HG03520 (cell line): Measurements from ENCODE around the gene CCR6.

Experiments
- ATAC-seq: cut with Tn5 transposase; IDR thresholded peaks from one replicate; pipeline ENCODE4 v1.9.1; 2021; ENCODE audit warnings: mild to moderate bottlenecking, moderate library complexity; ENCODE audit not compliant: unreplicated experiment

The CCR6 gene

GRCh38 chr6:167140589-167141474 lies 17.9 kb downstream of the CCR6 start:
- no peak for ATAC-seq

GRCh38 chr6:167141667-167142432 lies 19.0 kb downstream of the CCR6 start:
- ATAC-seq = no peak

GRCh38 chr6:167142433-167142761 lies 19.5 kb downstream of the CCR6 start:
- ATAC-seq = no peak

GRCh38 chr6:167143041-167143440 lies 20.1 kb downstream of the CCR6 start:
- ATAC-seq = no peak

- no peak for ATAC-seq
These were observed 22.6 kb downstream of the CCR6 start for GRCh38 chr6:167145461-167145860.

GRCh38 chr6:167146135-167146534 lies 23.2 kb downstream of the CCR6 start:
- ATAC-seq = no peak

GRCh38 chr6:167146977-167147376 lies 24.1 kb downstream of the CCR6 start:
- no peak for ATAC-seq

- no peak for ATAC-seq
These were observed 25.1 kb downstream of the CCR6 start for GRCh38 chr6:167148021-167148420.

GRCh38 chr6:167148997-167149396 lies 26.1 kb downstream of the CCR6 start:
- ATAC-seq = no peak

- ATAC-seq = peak; percentile 60
These were observed 28.1 kb downstream of the CCR6 start for GRCh38 chr6:167150941-167151549.

GRCh38 chr6:167151648-167152047 lies 28.8 kb downstream of the CCR6 start:
- no peak for ATAC-seq

- ATAC-seq = peak; percentile 39
These were observed 30.0 kb downstream of the CCR6 start for GRCh38 chr6:167152862-167153261.

- ATAC-seq = peak; percentile 44
These were observed 30.6 kb downstream of the CCR6 start for GRCh38 chr6:167153521-167153959.

GRCh38 chr6:167154291-167154690 lies 31.4 kb downstream of the CCR6 start:
- ATAC-seq = no peak

GRCh38 chr6:167154895-167155294 lies 32.0 kb downstream of the CCR6 start:
- no peak for ATAC-seq

- ATAC-seq = no peak
These were observed 34.5 kb downstream of the CCR6 start for GRCh38 chr6:167157414-167157813.

GRCh38 chr6:167157863-167158262 lies 35.0 kb downstream of the CCR6 start, which contains the start of gene GPR31:
TSS of gene GPR31 (minus strand) at chr6:167157980. CDS start at chr6:167157831, 149 bp downstream.
- no peak for ATAC-seq

GRCh38 chr6:167161851-167162467 lies 39.1 kb downstream of the CCR6 start:
- ATAC-seq = no peak

GRCh38 chr6:167162591-167162990 lies 39.7 kb downstream of the CCR6 start:
- no peak for ATAC-seq

GRCh38 chr6:167163476-167164011 lies 40.6 kb downstream of the CCR6 start:
- ATAC-seq = no peak

GRCh38 chr6:167164261-167164660 lies 41.4 kb downstream of the CCR6 start:
- no peak for ATAC-seq
